MV-4-11 (cell line): ENCODE results near the gene LMNB1.

Source experiments
- DNase-seq: peaks from one replicate; lab custom pipeline; 2025; lab: John Stamatoyannopoulos, UW

Gene LMNB1

DNA sequence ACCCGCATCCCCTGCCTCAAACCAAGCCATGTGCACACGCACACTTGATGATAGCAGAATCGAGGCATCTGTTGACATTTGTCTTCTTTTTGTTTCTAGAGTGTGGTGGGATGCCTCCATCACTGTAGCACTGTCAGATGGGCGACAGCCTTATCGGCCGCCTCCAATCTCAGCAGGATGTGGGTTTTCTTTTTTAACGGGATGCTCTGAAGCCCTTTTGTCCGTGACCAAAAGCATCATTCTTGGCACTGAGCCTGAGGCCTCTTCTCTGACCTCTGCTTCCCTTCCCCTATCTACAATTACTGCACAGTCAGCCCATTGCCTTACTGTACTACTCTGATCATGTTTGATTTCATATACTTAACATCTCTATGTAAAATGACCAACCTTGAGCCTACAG is 78.3 kb downstream of the LMNB1 start:
- no peak for DNase-seq

DNA sequence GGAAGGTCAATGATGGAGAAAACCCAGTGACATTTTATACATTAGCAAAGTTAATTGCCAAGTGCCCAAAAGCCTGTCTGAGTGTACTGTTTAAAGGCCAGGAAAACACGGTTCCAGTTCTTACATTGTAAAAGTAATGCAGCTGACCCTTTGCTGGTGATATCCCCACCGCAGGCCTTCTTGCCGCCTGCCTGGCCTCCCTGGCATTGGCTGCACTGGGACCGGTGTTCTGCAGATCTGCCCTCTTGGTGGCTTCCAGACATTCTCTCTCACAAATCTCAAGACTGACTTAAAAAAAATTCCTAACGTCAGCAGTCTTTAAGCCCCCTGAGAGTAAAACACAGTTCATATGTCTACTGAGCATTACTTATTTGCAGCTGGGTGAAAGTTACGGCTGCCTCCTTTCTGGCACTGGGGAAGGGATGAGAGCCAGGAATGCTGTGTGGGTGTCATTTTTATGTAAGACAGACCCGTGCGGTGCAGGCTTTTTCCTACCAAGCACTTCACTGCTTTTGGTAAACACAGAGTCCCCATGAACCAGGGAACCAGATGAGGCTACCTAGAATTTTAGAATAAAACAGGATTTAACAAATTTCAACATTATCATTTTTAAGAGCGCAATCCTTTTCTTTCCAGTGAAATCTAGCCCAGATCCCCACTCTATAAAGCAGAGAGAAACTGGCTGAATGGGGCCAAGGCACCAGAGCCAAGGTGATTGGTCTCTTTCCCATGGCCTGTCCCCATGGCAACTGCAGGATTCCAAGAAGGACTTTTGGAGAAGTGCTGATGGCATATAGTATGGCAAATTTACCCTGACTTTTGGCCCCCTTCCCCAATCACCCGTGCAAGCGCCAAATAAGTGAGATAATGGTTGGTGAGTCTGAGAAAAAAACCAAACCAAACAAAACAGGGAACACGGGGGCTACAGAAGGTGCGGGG is 80.8 kb downstream of the LMNB1 start:
- DNase-seq = no peak

DNA sequence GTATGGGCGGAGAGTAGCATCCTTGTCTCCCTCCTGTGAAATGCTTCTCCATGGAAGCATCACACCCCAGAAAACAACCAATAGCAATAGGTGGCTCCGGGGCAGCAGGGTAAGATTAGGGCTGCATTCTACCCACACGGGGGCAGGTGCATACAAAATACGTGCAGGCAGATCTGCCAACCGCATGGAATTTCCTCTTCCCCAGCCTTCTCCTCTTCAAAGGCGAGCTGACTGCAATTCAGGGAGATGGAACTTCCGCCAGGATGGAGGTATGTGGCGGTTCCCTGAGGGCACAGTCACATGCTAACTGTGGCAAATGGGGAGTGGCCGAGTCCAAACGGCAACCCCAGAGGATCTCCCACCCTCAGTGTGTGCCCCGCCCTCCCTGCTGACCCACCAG is 81.5 kb downstream of the LMNB1 start:
- DNase-seq = no peak

DNA sequence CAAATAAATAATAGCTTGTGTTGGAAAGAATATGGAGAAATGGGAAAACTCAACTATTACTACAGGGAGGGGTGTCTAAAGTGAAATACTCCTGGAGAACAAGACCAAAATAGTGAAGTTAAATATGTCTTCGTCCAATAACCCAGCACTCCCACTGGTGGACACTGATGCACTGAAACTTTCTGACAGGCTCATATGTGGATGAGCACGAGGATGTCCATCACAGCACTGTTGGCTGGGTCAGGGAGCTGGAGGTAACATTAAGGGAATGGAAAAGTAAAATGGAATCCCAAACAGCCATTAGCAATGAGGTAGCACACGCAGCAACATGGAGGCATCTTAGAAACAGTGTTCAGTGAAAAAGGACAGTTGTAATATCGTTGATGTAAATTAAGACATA is 86.5 kb downstream of the LMNB1 start:
- no peak for DNase-seq

DNA sequence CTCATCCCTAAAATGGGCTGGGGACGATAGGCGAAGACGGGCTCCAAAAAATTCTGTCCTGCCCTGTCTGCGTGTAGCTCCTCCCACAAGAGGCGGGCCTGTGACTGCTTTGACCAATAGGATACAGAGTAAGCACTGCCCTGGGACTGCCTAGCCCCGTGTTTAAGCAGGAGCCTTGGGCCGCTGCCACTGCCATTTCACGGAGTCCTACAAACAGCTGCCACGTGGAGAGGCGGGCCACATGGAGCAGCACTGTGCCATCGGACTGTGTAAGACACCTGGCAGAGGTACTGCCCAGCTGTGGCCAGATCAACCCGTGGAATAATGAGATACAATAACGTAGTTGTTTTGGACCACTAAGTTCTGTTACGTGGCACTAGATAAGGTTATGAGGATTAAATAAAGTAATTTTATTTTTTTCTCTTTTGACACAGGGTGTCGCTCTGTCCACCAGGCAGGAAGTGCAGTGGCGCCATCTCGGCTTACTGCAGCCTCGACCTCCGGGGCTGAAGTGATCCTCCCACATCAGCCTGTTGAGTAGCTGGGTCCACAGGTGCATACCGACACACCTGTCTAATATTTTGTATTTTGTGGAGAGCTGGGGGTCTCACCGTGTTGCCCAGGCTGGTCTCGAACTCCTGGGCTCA is 87.2 kb downstream of the LMNB1 start:
- no peak for DNase-seq

DNA sequence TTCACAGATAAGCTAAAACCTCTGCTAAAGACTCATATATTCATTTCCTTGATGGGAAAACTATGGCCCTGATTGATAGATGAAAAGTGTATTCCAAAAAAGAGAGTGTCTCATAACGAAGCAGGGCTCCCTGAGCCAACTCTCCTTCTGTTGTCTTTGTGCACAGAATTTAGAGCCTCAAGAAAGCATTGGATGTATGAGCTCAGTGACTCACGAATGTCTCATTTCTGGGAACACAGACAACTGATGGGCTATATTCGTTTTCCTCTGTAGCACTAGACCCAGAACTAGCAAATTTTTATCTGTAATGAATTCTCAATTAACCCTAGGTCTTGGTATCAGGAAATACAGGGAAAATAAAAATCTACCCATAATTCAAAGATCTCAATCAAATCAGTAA is 88.4 kb downstream of the LMNB1 start:
- DNase-seq = no peak

DNA sequence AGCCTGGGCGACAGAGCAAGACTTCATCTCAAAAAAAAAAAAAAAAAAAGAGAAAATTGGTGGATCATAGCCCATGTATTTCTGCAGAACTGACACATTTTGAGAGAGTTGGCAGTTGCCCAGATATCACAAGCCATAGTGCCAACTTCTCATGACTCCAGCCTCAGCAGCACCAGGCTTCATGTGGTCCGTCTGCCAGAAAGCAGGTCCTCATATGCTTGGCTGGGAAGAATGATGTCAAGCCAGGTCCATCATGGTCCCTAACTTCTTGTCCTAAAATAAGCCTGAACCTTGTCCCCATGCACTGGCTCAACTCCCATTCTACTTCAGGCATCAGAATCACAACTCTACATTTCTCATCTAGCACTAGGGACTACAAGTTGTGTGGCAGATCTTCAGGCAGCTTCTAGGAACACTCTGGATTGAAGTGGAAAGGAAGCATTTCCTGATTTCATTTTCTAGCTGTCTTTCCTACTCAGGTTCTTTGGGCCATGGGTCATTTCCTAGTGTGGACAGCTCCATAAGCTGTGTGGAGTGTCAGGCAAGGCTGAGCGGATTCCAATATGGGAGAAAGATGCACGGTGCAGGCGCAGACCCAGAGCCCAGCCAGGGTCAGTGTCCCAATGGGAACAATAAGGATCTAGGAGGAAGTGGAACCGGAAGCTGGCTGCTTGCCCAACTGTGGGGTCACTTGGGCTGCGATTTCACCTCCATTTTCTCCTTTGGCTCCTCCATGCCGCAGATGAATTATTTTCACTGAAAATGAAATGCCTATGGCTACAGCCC is 90.1 kb downstream of the LMNB1 start:
- peak; percentile 28 for DNase-seq

DNA sequence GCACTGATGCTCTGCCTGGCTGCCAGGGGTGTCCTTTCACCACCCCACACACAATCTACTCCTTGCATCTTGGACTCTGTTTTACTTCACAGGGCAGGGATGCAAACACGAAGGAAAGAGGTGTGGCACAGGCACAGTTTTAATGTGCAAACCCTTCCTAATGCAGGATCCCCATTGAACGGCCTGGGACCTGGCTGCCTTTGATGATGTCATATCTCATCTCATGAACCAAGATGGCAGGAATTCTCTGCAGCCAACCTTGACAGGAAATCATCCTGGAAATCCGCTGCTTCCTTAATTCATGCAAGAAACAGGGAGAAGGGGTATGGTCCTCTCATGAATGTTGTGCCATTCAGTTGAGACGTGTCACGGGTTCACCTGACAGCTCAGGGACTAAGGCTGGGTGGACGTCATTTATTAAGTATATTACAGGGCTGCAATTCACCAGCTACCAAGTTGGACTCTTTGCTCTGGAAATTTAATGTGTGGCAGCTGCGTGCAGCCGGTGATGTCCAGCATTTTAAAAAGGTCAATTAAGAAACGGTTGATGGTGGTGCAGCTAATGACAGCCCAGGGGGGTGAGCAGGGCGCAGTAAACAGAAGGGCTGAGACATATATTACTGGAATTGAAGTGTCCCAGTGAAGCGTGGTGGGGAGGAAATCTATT is 91.5 kb downstream of the LMNB1 start:
- no peak for DNase-seq

DNA sequence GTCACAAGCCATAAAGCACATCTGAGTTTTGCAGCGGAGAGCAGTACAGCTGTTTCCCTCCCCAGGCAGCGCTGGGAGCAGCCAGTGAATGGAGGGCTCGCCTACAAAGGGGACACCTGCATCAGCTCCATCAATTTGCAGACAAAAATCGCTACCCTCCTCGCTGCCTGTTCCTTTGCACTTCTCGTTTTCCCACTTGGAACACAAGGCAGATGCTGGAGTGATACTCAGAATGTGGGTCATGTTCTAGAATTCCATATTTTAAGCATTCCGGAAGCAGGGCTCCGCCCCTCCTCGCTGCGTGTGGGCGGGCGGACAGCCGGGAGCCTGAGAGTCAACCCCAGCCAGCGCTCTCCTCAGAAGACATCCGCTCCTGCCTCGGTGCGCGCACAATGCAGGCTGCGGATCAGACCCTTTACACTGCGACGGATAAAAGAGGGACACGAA is 92.1 kb downstream of the LMNB1 start:
- no peak for DNase-seq

DNA sequence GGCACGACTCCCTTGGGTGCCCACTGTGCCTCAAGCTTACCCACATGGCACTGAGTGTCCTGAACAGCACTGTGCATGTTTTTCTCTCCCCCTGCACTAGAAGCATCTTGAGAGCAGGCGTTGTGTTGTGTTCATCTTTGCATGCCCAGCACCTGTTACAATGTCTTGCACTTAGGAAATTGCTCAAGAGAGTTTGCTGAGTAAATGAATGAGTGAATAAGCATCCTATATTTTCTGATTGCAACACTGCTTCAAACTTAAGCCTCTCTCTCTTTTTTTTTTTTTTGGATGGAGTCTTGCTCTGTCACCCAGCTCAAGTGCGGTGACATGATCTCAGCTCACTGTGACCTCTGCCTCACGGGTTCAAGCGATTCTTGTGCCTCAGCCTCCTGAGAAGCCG is 94.5 kb downstream of the LMNB1 start:
- peak; percentile 84 for DNase-seq

DNA sequence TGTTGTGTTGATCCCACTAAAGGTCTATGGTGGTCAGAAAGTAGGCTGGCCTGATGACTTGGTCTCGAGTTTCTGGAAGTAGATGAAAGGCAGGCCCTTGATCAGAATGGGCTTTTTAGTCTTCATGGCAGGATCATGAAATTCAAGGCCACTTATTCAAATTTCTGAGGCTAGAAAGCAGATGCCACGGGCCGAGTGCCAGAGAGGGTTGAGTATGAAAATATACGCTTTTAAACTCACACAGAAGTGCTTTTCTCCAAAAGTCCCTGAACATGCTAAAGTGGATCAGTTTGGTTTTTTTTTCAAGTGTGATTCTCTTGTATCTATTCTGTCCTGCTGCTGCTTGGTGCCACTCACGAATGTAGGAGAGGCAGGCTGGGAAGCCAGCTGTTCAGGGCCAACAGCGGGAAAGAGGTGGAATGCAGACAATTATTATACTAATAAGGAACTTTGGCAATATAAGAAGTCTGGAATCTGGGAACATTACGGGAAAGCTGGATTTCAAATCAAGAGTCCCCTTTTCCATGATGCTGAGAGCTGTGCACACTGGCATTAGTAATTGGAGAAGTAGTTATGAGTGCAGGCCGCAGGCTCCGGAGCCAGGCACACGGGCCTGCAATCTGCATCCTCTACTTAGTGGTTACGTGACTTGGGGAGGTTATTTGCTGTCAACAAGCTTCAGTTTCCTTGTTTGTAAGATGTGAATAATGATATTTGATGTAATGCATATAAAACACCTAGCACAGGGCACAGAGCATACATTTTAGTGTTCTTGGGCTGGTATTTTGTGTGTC is 95.8 kb downstream of the LMNB1 start:
- DNase-seq = no peak

DNA sequence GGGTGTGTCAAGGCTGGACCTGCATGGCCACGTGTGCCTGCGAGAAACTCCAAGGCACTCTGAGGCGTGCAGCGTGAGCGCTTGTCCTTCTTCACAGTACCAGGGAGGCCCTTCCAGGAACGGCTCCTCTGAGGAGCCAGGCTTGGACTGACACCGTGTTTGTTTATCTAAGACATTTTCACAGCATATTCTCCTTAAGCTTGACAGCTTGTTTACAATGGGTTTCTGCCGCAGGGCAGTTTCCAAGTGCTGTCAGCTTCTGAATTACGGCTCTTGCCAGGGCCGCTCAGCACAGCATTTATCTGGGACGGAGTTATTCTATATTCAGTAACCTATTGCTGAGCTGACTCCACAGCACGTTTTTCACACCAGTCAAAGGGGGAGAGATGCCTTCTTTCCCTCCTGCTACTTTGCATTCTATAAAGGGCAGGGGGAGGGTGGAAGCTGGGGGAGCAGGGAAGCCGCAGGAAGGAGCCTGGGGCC is 98.4 kb downstream of the LMNB1 start:
- DNase-seq = no peak

DNA sequence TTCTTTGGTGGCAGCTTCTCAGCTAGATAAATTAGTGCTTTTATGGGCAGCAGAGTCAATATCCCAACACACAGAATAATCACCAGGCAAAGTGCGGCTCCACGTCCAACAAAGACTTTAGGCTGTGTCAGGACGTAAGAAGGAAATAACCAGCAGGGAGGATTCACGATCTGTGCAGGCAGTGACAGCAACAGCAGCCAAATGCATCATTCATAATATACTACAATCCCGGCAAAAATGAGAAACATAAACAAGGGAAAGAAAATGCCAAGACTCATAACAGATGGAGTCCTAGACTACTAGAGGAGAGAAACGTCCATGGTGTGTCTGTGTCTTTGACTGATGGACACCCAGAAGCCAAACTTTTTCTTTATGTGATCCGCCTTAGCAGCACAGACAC is 100.7 kb downstream of the LMNB1 start:
- DNase-seq = no peak

DNA sequence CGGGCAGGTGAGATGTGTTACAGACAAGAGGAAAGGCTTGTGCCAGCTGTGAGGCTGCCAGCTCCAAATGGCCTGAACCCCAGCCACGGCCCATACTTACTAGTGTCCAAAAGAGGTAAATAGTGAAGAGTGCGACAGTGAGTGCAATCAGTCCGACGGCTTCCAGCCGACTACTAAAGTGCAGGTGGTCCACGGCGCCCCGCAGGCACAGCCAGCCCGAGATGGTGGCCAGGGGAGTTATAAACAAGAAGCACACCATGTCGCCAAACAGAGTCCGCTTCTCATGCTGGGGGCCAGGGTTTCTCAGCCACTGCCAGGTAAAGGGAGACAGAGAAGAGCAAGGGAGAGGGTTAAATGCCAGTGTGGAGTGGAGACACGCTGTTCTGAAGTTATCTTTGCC is 101.1 kb downstream of the LMNB1 start:
- DNase-seq = no peak

DNA sequence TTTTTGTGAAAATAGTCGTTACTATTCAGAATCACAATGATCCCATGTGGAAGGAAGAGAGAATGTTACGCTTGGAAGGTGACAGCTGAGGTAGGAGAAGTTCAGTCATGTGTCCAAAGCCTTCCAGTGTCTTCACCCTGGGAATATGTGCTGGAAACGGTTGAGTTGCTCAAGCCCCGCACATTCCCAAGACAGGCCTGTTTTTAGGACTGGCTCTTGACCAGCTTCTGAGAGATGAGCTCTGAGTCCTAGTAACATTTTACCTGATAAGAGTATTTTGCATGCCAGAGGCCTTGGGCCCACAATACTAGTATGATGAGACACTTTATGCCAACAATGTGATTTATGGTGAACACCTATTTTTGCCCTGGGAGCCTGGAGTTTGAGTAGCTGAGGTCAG is 101.7 kb downstream of the LMNB1 start:
- no peak for DNase-seq

DNA sequence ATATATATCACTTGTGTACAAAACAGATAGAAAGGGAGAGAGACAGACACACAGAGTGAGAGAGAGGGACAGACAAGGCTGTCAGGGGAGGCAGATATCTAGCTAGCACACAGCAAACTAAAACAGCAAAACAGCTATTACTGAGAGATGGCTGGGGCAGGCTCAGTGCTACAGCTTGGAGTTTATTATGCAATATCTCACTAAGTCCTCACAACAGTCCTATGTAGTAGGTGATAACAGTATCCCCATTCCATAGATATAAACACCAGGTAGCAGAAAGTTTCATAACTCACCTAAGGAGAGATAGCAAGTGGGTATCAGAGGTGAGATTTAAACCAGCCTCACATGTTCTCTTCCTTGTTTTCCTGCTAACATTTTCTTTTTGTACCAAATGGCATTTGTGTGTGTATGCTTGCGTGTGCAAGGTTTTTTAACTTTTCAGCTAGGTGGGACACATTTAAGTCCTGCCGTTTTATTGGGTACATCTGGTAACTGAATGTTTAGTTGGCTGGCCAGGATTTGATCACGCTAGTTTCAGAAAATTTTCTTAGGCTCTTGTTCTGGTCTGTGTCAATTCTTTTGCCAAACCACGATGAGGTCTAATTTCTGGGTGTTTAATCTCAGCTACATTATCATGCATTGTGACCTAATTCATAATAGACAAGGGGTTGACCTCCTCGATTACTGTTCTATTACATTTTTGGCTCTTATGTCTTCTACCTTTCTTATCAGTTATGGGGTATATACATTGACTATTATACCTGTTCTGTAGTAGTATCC is 105.1 kb downstream of the LMNB1 start:
- DNase-seq = no peak

DNA sequence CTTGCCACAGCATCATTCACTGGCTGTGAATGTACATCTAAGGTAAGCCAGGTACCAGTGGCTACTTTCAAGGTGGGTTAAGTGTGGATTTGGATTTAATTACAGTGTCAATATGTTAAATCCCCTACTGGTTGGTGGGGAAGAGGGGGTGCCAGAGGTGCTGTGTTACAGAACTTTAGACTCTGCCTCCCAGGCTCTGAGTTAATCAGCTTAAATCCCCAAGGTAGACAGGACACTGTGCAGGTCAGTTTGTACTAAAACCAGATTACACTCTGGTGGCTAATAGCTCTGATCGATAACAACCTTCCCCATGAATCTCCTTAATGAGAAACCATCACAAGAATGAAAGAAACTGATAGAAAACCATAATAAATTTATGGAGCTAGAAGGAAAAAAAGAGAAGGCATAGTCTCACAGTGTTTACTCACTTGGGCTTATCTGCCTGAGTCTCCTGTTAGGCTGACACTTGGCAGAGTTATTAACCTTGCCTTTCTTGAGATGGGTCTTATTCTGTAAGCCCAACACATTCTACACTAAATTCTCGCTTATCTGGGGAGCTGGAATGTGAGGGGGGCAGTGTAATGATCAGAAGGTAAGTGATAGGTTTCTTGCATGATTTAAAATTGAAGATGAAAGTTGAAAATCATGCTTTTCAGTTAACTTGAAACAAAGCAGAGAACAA is 106.8 kb downstream of the LMNB1 start:
- no peak for DNase-seq

DNA sequence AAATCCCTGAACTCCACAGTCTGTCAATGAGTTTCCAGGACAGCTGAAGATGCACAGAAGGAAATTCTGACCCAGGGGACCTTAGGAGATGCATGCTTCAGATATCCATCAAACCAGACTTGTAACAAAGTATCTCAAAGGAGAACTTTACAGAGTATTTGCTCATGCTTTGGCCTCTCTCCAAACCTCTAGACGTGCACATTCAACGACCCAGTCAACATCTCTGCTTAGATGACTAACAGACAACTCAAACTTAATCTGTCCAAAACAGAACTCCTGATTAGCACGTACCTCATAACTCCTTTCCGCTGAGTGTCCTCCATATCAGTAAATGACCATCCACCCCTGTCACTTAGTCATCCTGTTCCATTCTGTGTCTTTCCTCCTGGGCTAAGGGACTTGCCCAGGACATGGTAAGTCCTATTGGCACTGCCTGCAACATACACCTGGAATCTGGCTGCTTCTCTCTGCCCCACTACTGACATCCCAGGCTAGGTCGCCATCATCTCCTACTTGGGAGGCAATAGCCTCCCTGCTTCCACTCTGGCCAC is 107.4 kb downstream of the LMNB1 start:
- DNase-seq = no peak
